HepG2 (cell line): ENCODE results near the gene AMDHD1. TPM values are rescaled to one million over a fixed set of nuclear protein-coding genes. Genes with fewer than 3 reads are reported as not detected.

Source experiments
- ARHGAP35 ChIP-seq: sonication (generic); formaldehyde crosslinking; IDR thresholded peaks from 2 replicates; pipeline ENCODE4 v1.9.0; 2022; ENCODE audit warnings: mild to moderate bottlenecking, inconsistent platforms, moderate library complexity, missing genetic modification reagents, borderline replicate concordance
- ESRRA ChIP-seq: sonication (generic); formaldehyde crosslinking; IDR thresholded peaks from 2 replicates; pipeline ENCODE4 v1.5.1; 2020; ENCODE audit warnings: mild to moderate bottlenecking, low read depth, missing genetic modification reagents
- GATAD1 ChIP-seq: IDR thresholded peaks from 2 replicates; pipeline ENCODE4 v1.6.1; 2016; ENCODE audit warnings: missing genetic modification reagents, missing compliant biosample characterization
- GFI1 ChIP-seq: sonication (generic); formaldehyde crosslinking; IDR thresholded peaks from 2 replicates; pipeline ENCODE4 v1.5.0; 2020; ENCODE audit warnings: missing genetic modification reagents, mild to moderate bottlenecking, borderline replicate concordance
- GPN1 ChIP-seq: sonication (generic); formaldehyde crosslinking; IDR thresholded peaks from 2 replicates; pipeline ENCODE4 v1.5.1; 2020; ENCODE audit warnings: missing genetic modification reagents, borderline replicate concordance
- HDAC1 ChIP-seq: sonication (generic); formaldehyde crosslinking; IDR thresholded peaks from 2 replicates; pipeline ENCODE4 v1.5.1; 2020; ENCODE audit warnings: mild to moderate bottlenecking, missing genetic modification reagents
- HIVEP1 ChIP-seq: sonication (generic); formaldehyde crosslinking; IDR thresholded peaks from 2 replicates; pipeline ENCODE4 v1.4.0; 2020; ENCODE audit warnings: mild to moderate bottlenecking, missing genetic modification reagents
- HMG20A ChIP-seq: IDR thresholded peaks from 2 replicates; pipeline ENCODE4 v1.6.1; 2016; ENCODE audit warnings: borderline replicate concordance
- HOXA3 ChIP-seq: sonication (generic); formaldehyde crosslinking; IDR thresholded peaks from 2 replicates; pipeline ENCODE4 v1.5.0; 2020; ENCODE audit warnings: missing genetic modification reagents
- HOXA5 ChIP-seq: sonication (generic); formaldehyde crosslinking; IDR thresholded peaks from 2 replicates; pipeline ENCODE4 v1.4.0; 2020; ENCODE audit warnings: missing genetic modification reagents
- KLF11 ChIP-seq: IDR thresholded peaks from 2 replicates; pipeline ENCODE4 v1.6.1; 2016; ENCODE audit warnings: missing compliant biosample characterization
- KMT2A ChIP-seq: sonication (generic); formaldehyde crosslinking; IDR thresholded peaks from 2 replicates; pipeline ENCODE4 v1.4.0; 2020; ENCODE audit warnings: missing genetic modification reagents
- KMT2B ChIP-seq: IDR thresholded peaks from 2 replicates; pipeline ENCODE4 v1.6.1; 2016; ENCODE audit warnings: missing genetic modification reagents, missing compliant biosample characterization
- NR2C2 ChIP-seq: sonication (generic); formaldehyde crosslinking; IDR thresholded peaks from 2 replicates; pipeline ENCODE4 v1.4.0; 2020; ENCODE audit warnings: missing genetic modification reagents, mild to moderate bottlenecking, moderate library complexity, borderline replicate concordance
- TGIF2 ChIP-seq: IDR thresholded peaks from 2 replicates; pipeline ENCODE4 v1.6.1; 2016; ENCODE audit warnings: control low read depth, missing compliant biosample characterization
- ZNF101 ChIP-seq: sonication (generic); formaldehyde crosslinking; IDR thresholded peaks from 2 replicates; pipeline ENCODE4 v1.4.0; 2020; ENCODE audit warnings: mild to moderate bottlenecking, low read depth, missing genetic modification reagents, borderline replicate concordance
- ZNF20 ChIP-seq: sonication (generic); formaldehyde crosslinking; IDR thresholded peaks from 2 replicates; pipeline ENCODE4 v1.4.0; 2020; ENCODE audit warnings: mild to moderate bottlenecking, moderate library complexity, missing genetic modification reagents
- ZNF367 ChIP-seq: sonication (generic); formaldehyde crosslinking; IDR thresholded peaks from 2 replicates; pipeline ENCODE4 v1.4.0; 2020; ENCODE audit warnings: missing genetic modification reagents, borderline replicate concordance
- ZNF549 ChIP-seq: sonication (generic); formaldehyde crosslinking; IDR thresholded peaks from 2 replicates; pipeline ENCODE4 v1.5.0; 2020; ENCODE audit warnings: missing genetic modification reagents
- ZNF598 ChIP-seq: sonication (generic); formaldehyde crosslinking; IDR thresholded peaks from 2 replicates; pipeline ENCODE4 v1.5.1; 2020; ENCODE audit warnings: mild to moderate bottlenecking, missing genetic modification reagents, borderline replicate concordance
- ZNF652 ChIP-seq: IDR thresholded peaks from 2 replicates; pipeline ENCODE4 v1.6.1; 2016; ENCODE audit warnings: low read depth, borderline replicate concordance
- ZNF724P ChIP-seq: sonication (generic); formaldehyde crosslinking; IDR thresholded peaks from 2 replicates; pipeline ENCODE4 v1.8.0; 2022; ENCODE audit warnings: missing genetic modification reagents, borderline replicate concordance
- ZNF761 ChIP-seq: sonication (generic); formaldehyde crosslinking; conservative IDR thresholded peaks from 2 replicates; pipeline ENCODE4 v1.4.0; 2020; ENCODE audit warnings: mild to moderate bottlenecking, missing genetic modification reagents
- polyA plus RNA-seq, 8 experiments: library from polyadenylated mRNA; depleted of rRNA in 3 of 8; stranded (reverse) in 7 of 8; unstranded in 1 of 8; fragments of >200 nt; fragmentation: Illumina TruSeq in 4 of 8; extraction: Trizol in 4 of 8; gene quantifications; 2 replicates each; pipeline versions ENCODE4 v1.2.1 to v1.2.3, GENCODE V29; 2011 to 2016; ENCODE audit warnings: low read depth in 4 of 8, missing spikeins in 1 of 8, mixed read lengths in 1 of 8; ENCODE audit not compliant: insufficient read depth in 1 of 8
- total RNA-seq, 5 experiments: library from RNA; depleted of rRNA; stranded (reverse); fragments of >200 nt; fragmentation: Illumina TruSeq; extraction: Trizol; gene quantifications; 2 replicates each; pipeline ENCODE4 v1.2.3, GENCODE V29; 2016; ENCODE audit warnings: low read depth in 1 of 5
- TF ChIP-seq, protein P1 (sequence below): fragments of 450-650 bp; IDR thresholded peaks from 2 replicates; pipeline ENCODE4 v1.6.1; 2016
- TF ChIP-seq, protein P2 (sequence below): sonication (generic); formaldehyde crosslinking; IDR thresholded peaks from 2 replicates; pipeline ENCODE4 v1.5.1; 2020; ENCODE audit warnings: mild to moderate bottlenecking, moderate library complexity, missing genetic modification reagents
- TF ChIP-seq, protein P3 (sequence below): sonication (generic); formaldehyde crosslinking; IDR thresholded peaks from 2 replicates; pipeline ENCODE4 v1.4.0; 2020; ENCODE audit warnings: mild to moderate bottlenecking, missing genetic modification reagents

The AMDHD1 gene
- total and polyA plus RNA-seq, 2 of the 13 experiments (the other 11 are each of a cell fraction or from before 2014, with no cell fraction given), result 6.5 to 29.6 TPM

DNA sequence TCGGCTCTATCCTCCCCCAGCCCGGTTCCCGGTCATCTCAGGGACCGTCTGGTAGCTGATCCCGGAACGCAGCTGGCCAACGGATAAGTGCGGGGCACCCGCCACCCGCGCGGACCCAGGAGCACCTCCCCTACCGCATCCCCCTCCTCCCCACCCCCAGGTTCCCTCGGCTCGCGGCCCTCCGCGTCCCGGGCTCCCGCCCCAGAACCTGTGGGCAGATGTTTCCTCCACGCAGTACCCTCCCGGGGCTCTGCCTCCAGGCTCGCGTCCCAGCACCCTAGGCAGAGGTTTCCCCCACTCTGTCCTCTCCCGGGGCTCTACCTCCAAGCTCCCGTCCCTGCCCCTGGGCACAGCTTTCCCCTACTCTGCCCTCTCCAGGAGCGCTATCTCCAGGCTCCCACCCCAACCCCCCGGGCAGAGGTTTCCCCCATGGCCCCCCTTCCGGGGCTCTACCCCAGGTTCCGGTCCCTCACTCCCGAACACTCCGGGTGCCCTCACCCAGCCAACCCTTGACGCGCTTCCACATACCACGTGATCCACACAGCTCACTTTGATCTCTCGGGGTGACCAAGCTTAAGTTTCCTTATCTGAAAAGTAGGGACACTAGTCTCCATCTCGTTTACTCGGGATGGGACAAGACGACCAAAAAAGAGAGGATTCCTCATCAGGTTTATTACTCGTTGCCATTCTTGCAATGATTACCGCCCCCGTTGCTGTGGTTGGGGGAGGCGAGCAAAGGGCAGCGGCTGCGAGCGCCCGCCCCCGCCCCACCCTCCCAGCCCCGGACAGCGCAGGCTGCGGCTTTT, 404 bp upstream of the AMDHD1 start, which contains the start of gene CCDC38 (continued):
- TF ChIP-seq KMT2B, result peak; percentile 41
- no peak for TF ChIP-seq ZNF20 (CRISPR knock-in tag)
- TF ChIP-seq ZNF652, result no peak
- no peak for TF ChIP-seq ZNF761 (CRISPR knock-in tag)
- peak; percentile 40 for TF ChIP-seq KMT2A
- TF ChIP-seq GPN1 (CRISPR knock-in tag), result no peak
- peak; percentile 44 for TF ChIP-seq NR2C2 (CRISPR knock-in tag)
- no peak for TF ChIP-seq ZNF101 (CRISPR knock-in tag)
- 0 out of 2 replicates have a peak, but pooled peaks have one; percentile 18 for TF ChIP-seq TGIF2 (CRISPR knock-in tag)
- TF ChIP-seq HDAC1 (CRISPR knock-in tag), result no peak; the same call in 1 of the 2 replicates
- TF ChIP-seq ZNF598, result no peak
- peak; percentile 44; the same call in 1 of the 2 replicates for TF ChIP-seq HIVEP1 (CRISPR knock-in tag)
- TF ChIP-seq, protein P1, sequence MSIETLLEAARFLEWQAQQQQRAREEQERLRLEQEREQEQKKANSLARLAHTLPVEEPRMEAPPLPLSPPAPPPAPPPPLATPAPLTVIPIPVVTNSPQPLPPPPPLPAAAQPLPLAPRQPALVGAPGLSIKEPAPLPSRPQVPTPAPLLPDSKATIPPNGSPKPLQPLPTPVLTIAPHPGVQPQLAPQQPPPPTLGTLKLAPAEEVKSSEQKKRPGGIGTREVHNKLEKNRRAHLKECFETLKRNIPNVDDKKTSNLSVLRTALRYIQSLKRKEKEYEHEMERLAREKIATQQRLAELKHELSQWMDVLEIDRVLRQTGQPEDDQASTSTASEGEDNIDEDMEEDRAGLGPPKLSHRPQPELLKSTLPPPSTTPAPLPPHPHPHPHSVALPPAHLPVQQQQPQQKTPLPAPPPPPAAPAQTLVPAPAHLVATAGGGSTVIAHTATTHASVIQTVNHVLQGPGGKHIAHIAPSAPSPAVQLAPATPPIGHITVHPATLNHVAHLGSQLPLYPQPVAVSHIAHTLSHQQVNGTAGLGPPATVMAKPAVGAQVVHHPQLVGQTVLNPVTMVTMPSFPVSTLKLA, result no peak
- TF ChIP-seq ESRRA (CRISPR knock-in tag), result no peak
- 0 out of 2 replicates have a peak, but pooled peaks have one; percentile 9 for TF ChIP-seq HMG20A
- TF ChIP-seq, protein P2, sequence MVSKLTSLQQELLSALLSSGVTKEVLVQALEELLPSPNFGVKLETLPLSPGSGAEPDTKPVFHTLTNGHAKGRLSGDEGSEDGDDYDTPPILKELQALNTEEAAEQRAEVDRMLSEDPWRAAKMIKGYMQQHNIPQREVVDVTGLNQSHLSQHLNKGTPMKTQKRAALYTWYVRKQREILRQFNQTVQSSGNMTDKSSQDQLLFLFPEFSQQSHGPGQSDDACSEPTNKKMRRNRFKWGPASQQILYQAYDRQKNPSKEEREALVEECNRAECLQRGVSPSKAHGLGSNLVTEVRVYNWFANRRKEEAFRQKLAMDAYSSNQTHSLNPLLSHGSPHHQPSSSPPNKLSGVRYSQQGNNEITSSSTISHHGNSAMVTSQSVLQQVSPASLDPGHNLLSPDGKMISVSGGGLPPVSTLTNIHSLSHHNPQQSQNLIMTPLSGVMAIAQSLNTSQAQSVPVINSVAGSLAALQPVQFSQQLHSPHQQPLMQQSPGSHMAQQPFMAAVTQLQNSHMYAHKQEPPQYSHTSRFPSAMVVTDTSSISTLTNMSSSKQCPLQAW (CRISPR knock-in tag), result peak; percentile 72
- TF ChIP-seq, protein P3, sequence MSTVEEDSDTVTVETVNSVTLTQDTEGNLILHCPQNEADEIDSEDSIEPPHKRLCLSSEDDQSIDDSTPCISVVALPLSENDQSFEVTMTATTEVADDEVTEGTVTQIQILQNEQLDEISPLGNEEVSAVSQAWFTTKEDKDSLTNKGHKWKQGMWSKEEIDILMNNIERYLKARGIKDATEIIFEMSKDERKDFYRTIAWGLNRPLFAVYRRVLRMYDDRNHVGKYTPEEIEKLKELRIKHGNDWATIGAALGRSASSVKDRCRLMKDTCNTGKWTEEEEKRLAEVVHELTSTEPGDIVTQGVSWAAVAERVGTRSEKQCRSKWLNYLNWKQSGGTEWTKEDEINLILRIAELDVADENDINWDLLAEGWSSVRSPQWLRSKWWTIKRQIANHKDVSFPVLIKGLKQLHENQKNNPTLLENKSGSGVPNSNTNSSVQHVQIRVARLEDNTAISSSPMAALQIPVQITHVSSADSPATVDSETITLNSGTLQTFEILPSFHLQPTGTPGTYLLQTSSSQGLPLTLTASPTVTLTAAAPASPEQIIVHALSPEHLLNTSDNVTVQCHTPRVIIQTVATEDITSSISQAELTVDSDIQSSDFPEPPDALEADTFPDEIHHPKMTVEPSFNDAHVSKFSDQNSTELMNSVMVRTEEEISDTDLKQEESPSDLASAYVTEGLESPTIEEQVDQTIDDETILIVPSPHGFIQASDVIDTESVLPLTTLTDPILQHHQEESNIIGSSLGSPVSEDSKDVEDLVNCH (CRISPR knock-in tag), result no peak
- TF ChIP-seq HOXA3 (CRISPR knock-in tag), result no peak; the same call in 1 of the 2 replicates
- TF ChIP-seq GATAD1, result peak; percentile 77
- TF ChIP-seq KLF11 (CRISPR knock-in tag), result 0 out of 2 replicates have a peak, but pooled peaks have one; percentile 53
- TF ChIP-seq HOXA5, result peak; percentile 88
- TF ChIP-seq ZNF549 (CRISPR knock-in tag), result no peak
- peak; percentile 63; the same call in 1 of the 2 replicates for TF ChIP-seq ZNF724P (CRISPR knock-in tag)
- no peak for TF ChIP-seq ZNF367 (CRISPR knock-in tag)
- 0 out of 2 replicates have a peak, but pooled peaks have one; percentile 35 for TF ChIP-seq GFI1 (CRISPR knock-in tag)
- TF ChIP-seq ARHGAP35 (CRISPR knock-in tag), result no peak
